Parathyroid adenoma (tissue), 2 donors: ENCODE measurements around the gene ENTPD8.

Experiments used
- H2AFZ ChIP-seq: fragments of 300-600 bp; sonication (generic); one replicate; pipeline ENCODE4 v1.7.0; 2017; ENCODE audit warnings: antibody characterized with exemption, mild to moderate bottlenecking
- H3K27ac ChIP-seq: fragments of 300-600 bp; sonication (generic); one replicate; pipeline ENCODE4 v1.7.0; 2017
- H3K27me3 ChIP-seq: fragments of 300-600 bp; sonication (generic); one replicate; pipeline ENCODE4 v1.7.0; 2017; ENCODE audit warnings: low read length; ENCODE audit not compliant: control insufficient read depth, insufficient read depth
- H3K36me3 ChIP-seq: fragments of 300-600 bp; sonication (generic); one replicate; pipeline ENCODE4 v1.7.0; 2017; ENCODE audit warnings: low read length; ENCODE audit not compliant: control insufficient read depth, insufficient read depth
- H3K4me1 ChIP-seq: fragments of 300-600 bp; sonication (generic); one replicate; pipeline ENCODE4 v1.7.0; 2017; ENCODE audit warnings: control low read depth
- H3K4me2 ChIP-seq: fragments of 300-600 bp; sonication (generic); one replicate; pipeline ENCODE4 v1.7.0; 2017; ENCODE audit warnings: low read length
- H3K4me3 ChIP-seq: fragments of 300-600 bp; sonication (generic); one replicate; pipeline ENCODE4 v1.7.0; 2017; ENCODE audit warnings: low read depth, low read length
- H3K79me2 ChIP-seq: fragments of 300-600 bp; sonication (generic); one replicate; pipeline ENCODE4 v1.7.0; 2017; ENCODE audit warnings: control low read depth
- H3K9ac ChIP-seq: fragments of 300-600 bp; sonication (generic); one replicate; pipeline ENCODE4 v1.7.0; 2017; ENCODE audit warnings: mild to moderate bottlenecking
- H3K9me3 ChIP-seq: fragments of 300-600 bp; sonication (generic); one replicate; pipeline ENCODE4 v1.7.0; 2017; ENCODE audit warnings: low read length; ENCODE audit not compliant: control insufficient read depth
- TF ChIP-seq, protein P1 (sequence below): fragments of 300-600 bp; sonication (generic); IDR thresholded peaks from one replicate; pipeline ENCODE4 v1.7.0; 2017; ENCODE audit warnings: antibody characterized with exemption, mild to moderate bottlenecking
- donor health status: primary hyperparathyroidism.

The ENTPD8 gene

DNA sequence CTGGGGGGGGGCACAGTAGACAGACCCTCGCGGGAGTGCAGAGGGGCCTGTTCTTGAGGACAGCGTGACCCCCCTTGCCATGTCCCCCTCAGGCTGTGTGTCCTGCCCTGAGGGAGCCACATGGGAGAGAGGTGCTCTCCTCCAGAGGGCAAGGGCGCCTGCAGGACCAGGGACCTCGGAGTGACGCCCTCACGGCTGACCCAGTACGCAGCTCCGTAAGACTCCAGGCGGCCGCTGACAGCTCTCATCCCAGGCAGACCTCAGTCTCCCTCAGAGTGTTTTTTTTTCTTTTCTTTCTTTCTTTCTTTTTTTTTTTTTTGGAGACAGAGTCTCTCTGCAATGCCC lies 45.5 kb downstream of the ENTPD8 start:
- Histone ChIP-seq H3K27me3 (no peaks in the 10 kb centered on the region), H3K4me3 (no peak overlapping the region), H3K9ac (no peak overlapping the region), H3K36me3 (no peaks in the 10 kb centered on the region), H3K9me3 (no peaks in the 10 kb centered on the region), H3K4me1 (no peaks in the 10 kb centered on the region), H3K79me2 (no peaks in the 10 kb centered on the region), H3K27ac (no peak overlapping the region), H3K4me2 (no peak overlapping the region), H2AFZ (no peak overlapping the region)
- TF ChIP-seq, protein P1, sequence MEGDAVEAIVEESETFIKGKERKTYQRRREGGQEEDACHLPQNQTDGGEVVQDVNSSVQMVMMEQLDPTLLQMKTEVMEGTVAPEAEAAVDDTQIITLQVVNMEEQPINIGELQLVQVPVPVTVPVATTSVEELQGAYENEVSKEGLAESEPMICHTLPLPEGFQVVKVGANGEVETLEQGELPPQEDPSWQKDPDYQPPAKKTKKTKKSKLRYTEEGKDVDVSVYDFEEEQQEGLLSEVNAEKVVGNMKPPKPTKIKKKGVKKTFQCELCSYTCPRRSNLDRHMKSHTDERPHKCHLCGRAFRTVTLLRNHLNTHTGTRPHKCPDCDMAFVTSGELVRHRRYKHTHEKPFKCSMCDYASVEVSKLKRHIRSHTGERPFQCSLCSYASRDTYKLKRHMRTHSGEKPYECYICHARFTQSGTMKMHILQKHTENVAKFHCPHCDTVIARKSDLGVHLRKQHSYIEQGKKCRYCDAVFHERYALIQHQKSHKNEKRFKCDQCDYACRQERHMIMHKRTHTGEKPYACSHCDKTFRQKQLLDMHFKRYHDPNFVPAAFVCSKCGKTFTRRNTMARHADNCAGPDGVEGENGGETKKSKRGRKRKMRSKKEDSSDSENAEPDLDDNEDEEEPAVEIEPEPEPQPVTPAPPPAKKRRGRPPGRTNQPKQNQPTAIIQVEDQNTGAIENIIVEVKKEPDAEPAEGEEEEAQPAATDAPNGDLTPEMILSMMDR = no peak

DNA sequence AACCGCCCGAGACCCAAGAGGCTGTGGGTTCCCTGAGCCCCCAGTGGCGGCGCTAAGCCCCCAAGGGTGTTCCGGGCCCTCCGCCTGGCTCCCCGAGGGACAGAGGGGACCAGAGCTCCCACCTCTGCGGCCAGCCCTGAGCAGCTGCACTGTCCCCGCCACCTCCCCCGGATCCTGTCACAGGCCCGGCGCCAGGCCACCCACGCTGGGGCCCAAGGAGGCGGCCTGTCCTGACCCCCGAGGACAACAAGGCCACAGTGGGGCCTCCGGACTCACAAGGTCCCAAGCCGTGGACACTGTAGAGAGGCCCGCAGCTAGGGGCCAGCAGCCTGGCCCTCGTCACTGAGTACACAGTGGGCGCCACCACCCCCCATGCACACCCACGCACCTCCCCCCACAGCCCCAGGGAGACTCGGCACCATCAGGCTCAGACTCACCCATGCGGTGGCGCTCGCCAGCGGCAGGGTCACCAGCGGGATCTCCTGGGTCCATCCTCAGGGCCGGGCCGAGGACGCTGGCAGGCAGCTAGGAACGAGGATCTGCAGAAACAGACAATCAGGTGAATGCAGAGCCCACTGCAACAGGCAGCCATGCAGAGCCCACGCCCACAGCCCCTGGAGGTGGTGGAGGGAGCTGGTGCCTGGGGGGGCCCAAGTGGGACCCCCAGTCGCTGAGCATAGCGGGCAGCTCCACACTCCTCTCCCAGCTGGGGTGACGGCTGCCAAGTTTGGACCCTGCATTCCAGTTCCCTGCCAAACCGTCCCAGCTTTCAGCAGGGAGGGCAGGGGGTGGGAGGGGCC lies 46.1 kb downstream of the ENTPD8 start:
- Histone ChIP-seq H3K4me1 (no peaks in the 10 kb centered on the region), H3K9ac (no peak overlapping the region), H3K27ac (no peak overlapping the region), H3K4me2 (no peak overlapping the region), H3K27me3 (no peaks in the 10 kb centered on the region), H3K4me3 (no peak overlapping the region), H2AFZ (no peak overlapping the region), H3K79me2 (no peaks in the 10 kb centered on the region), H3K9me3 (no peaks in the 10 kb centered on the region), H3K36me3 (no peaks in the 10 kb centered on the region)
- TF ChIP-seq, protein P1 = no peak

DNA sequence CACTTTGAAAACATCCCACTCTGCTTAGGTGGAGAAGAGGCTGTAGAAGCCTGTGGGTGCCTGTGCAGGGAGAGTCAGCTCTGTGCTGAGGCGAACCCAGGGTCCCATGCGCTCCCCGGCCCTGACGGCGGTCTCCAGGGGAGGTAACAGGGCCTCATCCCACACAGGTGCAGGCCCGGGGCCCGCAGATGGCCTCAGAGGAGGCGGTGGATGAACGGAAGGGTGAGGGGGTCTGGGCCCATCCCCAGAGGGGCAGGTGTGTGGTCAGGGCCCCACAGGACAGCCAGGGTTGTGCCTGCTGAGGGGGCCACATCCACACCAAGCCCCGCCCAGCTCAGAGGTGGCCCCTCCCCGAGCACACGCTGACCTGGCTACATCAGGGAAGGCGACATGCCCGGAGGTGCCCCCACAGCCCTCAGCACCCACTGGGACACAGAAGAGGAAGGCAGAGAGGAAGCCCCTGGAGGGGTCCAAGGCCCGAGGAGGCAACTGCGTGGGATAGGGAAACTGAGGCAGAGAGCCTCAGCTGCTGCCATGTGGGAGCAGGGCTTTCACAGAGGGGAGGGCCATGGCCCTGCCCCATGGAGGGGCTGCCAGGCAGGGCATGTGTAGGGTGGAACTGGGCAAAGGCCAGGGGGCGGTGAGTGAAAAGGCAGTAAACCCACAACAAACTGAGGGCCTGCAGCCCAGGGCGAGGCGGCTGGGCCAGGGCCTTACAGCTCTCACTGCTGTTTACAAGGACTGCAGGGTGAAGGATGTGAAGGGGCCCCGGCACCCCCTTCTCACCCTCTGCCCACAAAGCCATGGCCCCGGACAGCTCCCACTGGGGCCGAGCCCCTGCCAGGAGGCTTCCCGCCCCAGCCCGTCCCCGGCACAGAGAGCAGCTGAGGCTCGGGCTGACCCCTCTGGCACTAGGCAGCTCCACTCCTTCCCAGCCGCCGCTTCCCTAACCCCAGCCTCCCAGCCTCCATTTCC lies 47.7 kb downstream of the ENTPD8 start:
- no peaks in the 10 kb centered on the region for H3K36me3 ChIP-seq
- H2AFZ ChIP-seq = no peak overlapping the region
- H3K4me2 ChIP-seq = no peak overlapping the region
- H3K4me1 ChIP-seq = no peaks in the 10 kb centered on the region
- TF ChIP-seq, protein P1 = no peak
- H3K9me3 ChIP-seq = no peaks in the 10 kb centered on the region
- no peaks in the 10 kb centered on the region for H3K79me2 ChIP-seq
- H3K4me3 ChIP-seq = no peak overlapping the region
- no peaks in the 10 kb centered on the region for H3K27me3 ChIP-seq
- no peak overlapping the region for H3K27ac ChIP-seq
- H3K9ac ChIP-seq = no peak overlapping the region

DNA sequence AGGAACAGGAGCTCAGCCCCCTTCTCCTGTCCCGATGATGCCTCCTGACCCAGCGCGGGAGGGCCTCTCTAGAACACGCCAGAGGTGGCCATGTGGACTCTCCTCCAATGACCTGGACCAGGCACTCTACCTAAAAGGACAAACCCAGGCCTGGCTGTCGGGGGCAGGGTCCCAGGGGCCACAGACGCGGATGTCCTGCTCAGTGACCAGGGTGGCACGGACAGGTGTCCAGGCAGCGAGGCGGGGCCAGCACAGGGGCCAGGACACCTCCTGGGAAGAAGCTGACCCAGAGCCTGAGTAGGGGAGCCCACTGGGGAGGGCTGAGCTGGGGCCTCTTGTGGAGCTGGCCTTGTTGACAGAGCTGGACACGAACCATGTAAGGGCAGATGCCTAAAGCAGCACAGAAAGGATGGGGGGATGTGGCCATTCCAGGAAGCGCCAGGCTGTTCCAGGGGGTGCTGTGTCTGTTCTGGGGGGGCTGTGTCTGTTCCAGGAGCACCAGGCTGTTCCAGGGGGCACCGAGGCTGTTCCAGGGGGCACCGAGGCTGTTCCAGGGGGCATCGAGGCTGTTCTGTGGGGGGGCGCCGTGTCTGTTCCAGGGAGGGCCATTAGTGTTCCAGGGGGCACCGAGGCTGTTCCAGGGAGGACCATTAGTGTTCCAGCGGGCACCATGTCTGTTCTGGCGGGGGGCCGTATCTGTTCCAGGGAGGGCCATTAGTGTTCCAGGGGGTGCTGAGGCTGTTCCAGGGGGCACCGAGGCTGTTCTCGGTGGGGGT lies 48.7 kb downstream of the ENTPD8 start:
- Histone ChIP-seq H3K36me3 (no peaks in the 10 kb centered on the region), H2AFZ (no peak overlapping the region), H3K79me2 (no peaks in the 10 kb centered on the region), H3K4me2 (no peak overlapping the region), H3K4me1 (no peaks in the 10 kb centered on the region), H3K27ac (no peak overlapping the region), H3K9ac (no peak overlapping the region), H3K4me3 (no peak overlapping the region), H3K27me3 (no peaks in the 10 kb centered on the region), H3K9me3 (no peaks in the 10 kb centered on the region)
- TF ChIP-seq, protein P1 = no peak
